GM23338 (cell line): ENCODE results near the gene TCEAL3. TPM values are rescaled to one million over a fixed set of nuclear protein-coding genes. Genes with fewer than 3 reads are reported as not detected.

Experiments
- ATAC-seq: fragments of 200-7000 bp; cut with Tn5 transposase; 3 replicates; pipeline ENCODE4 v1.9.1; 2020
- DNase-seq: peaks from one replicate; pipeline ENCODE4 v3.0.0-alpha.2; 2015; ENCODE audit warnings: low spot score
- H2AFZ ChIP-seq: fragments of 200-600 bp; sonication (generic); 2 replicates; pipeline ENCODE4 v1.8.0; 2016; ENCODE audit warnings: antibody characterized with exemption, mild to moderate bottlenecking, moderate library complexity
- H3F3A ChIP-seq: fragments of 200-600 bp; sonication (generic); replicated peaks from 2 replicates; pipeline ENCODE4 v1.8.0; 2017; ENCODE audit warnings: antibody characterized with exemption, mixed run types, low read depth
- H3K27ac ChIP-seq: fragments of 200-600 bp; sonication (generic); 2 replicates; pipeline ENCODE4 v1.6.1; 2016; ENCODE audit warnings: low read depth
- H3K27me3 ChIP-seq: fragments of 200-600 bp; sonication (generic); 2 replicates; pipeline ENCODE4 v1.8.0; 2016; ENCODE audit warnings: mild to moderate bottlenecking, mixed run types, moderate library complexity; ENCODE audit not compliant: insufficient read depth
- H3K36me3 ChIP-seq: fragments of 200-600 bp; sonication (generic); 2 replicates; pipeline ENCODE4 v1.8.0; 2016; ENCODE audit warnings: mild to moderate bottlenecking; ENCODE audit not compliant: insufficient read depth
- H3K4me1 ChIP-seq: fragments of 200-600 bp; sonication (generic); 2 replicates; pipeline ENCODE4 v1.8.0; 2016; ENCODE audit warnings: mild to moderate bottlenecking, moderate library complexity; ENCODE audit not compliant: insufficient read depth
- H3K4me2 ChIP-seq: fragments of 200-600 bp; sonication (generic); 2 replicates; pipeline ENCODE4 v1.7.1; 2017; ENCODE audit warnings: mixed run types
- H3K4me3 ChIP-seq: fragments of 200-600 bp; sonication (generic); 2 replicates; pipeline ENCODE4 v1.6.1; 2016; ENCODE audit warnings: mixed run types
- H3K79me2 ChIP-seq: fragments of 200-600 bp; sonication (generic); replicated peaks from 2 replicates; pipeline ENCODE4 v1.8.0; 2017; ENCODE audit warnings: mild to moderate bottlenecking; ENCODE audit not compliant: insufficient read depth
- H3K9me2 ChIP-seq: fragments of 200-600 bp; sonication (generic); 2 replicates; pipeline ENCODE4 v1.8.0; 2017; ENCODE audit not compliant: insufficient read depth
- H4K20me1 ChIP-seq: fragments of 200-600 bp; sonication (generic); replicated peaks from 2 replicates; pipeline ENCODE4 v1.8.0; 2017; ENCODE audit warnings: mild to moderate bottlenecking; ENCODE audit not compliant: insufficient read depth
- H3K27ac Mint-ChIP-seq: 2 replicates; pipeline ENCODE4 v1.8.0; 2020; ENCODE audit warnings: inconsistent platforms, mild to moderate bottlenecking, moderate library complexity, mixed read lengths
- H3K27me3 Mint-ChIP-seq: 3 replicates; pipeline ENCODE4 v1.8.0; 2022; ENCODE audit warnings: low read depth, mild to moderate bottlenecking, moderate library complexity, mixed read lengths, inconsistent platforms; ENCODE audit not compliant: insufficient read depth, poor library complexity
- H3K36me3 Mint-ChIP-seq: 3 replicates; pipeline ENCODE4 v1.8.0; 2021; ENCODE audit warnings: low read depth, mild to moderate bottlenecking, inconsistent platforms, moderate library complexity, mixed read lengths
- H3K4me1 Mint-ChIP-seq: 3 replicates; pipeline ENCODE4 v1.8.0; 2020; ENCODE audit warnings: mild to moderate bottlenecking, inconsistent platforms, mixed read lengths
- H3K4me3 Mint-ChIP-seq: 3 replicates; pipeline ENCODE4 v1.8.0; 2021; ENCODE audit warnings: moderate library complexity, mild to moderate bottlenecking, inconsistent platforms, mixed read lengths
- H3K9me3 Mint-ChIP-seq: 3 replicates; pipeline ENCODE4 v1.8.0; 2020; ENCODE audit warnings: moderate library complexity, mild to moderate bottlenecking, inconsistent platforms, mixed read lengths
- EZH2 ChIP-seq: fragments of 200-600 bp; sonication (generic); IDR thresholded peaks from one replicate; pipeline ENCODE4 v1.8.0; 2017; ENCODE audit warnings: antibody characterized with exemption, mild to moderate bottlenecking, low read depth; ENCODE audit not compliant: unreplicated experiment
- EZH2phosphoT487 ChIP-seq: fragments of 200-600 bp; sonication (generic); IDR thresholded peaks from one replicate; pipeline ENCODE4 v1.8.1; 2018; ENCODE audit warnings: antibody characterized with exemption; ENCODE audit not compliant: unreplicated experiment
- JUNB ChIP-seq: IDR thresholded peaks from one replicate; pipeline ENCODE4 v1.6.1; 2016; ENCODE audit warnings: antibody characterized with exemption; ENCODE audit not compliant: unreplicated experiment
- NANOG ChIP-seq: IDR thresholded peaks from 2 replicates; pipeline ENCODE4 v1.6.1; 2016; ENCODE audit warnings: antibody characterized with exemption, borderline replicate concordance
- POLR2AphosphoS5 ChIP-seq: IDR thresholded peaks from 2 replicates; pipeline ENCODE4 v1.6.1; 2016; ENCODE audit warnings: antibody characterized with exemption, low read depth
- STAT1 ChIP-seq: IDR thresholded peaks from one replicate; pipeline ENCODE4 v1.6.1; 2016; ENCODE audit warnings: antibody characterized with exemption; ENCODE audit not compliant: unreplicated experiment
- ZNF114 ChIP-seq: fragments of 250-450 bp; sonication (Bioruptor Pico); IDR thresholded peaks from 2 replicates; pipeline ENCODE4 v1.5.0; 2020; ENCODE audit warnings: mild to moderate bottlenecking, moderate library complexity
- ZNF331 ChIP-seq: fragments of 250-450 bp; sonication (Bioruptor Pico); IDR thresholded peaks from 2 replicates; pipeline ENCODE4 v1.5.0; 2020; ENCODE audit warnings: low read depth, mild to moderate bottlenecking, moderate library complexity
- polyA plus RNA-seq: library from polyadenylated mRNA; unstranded; fragments of >200 nt; fragmentation: Nextera tagmentation; extraction: Ambion mirVana; gene quantifications from 2 replicates; pipeline ENCODE4 v1.2.1, GENCODE V29; 2016
- total RNA-seq: library from RNA; depleted of rRNA; stranded (reverse); fragments of >200 nt; shearing (Covaris generic); gene quantifications from 2 replicates; pipeline ENCODE4 v1.2.3, GENCODE V29; 2014
- TF ChIP-seq, protein P1 (sequence below): IDR thresholded peaks from one replicate; pipeline ENCODE4 v1.6.1; 2018; ENCODE audit warnings: antibody characterized with exemption; ENCODE audit not compliant: unreplicated experiment
- TF ChIP-seq, protein P2 (sequence below), 2 experiments: fragments of 200-600 bp in 1 of 2; sonication (generic) in 1 of 2; conservative IDR thresholded peaks; 2 replicates each; pipeline versions ENCODE4 v1.5.1 to v1.6.1; 2016 to 2017; ENCODE audit warnings: antibody characterized with exemption in 2 of 2, low read depth in 2 of 2, mild to moderate bottlenecking in 2 of 2, moderate library complexity in 1 of 2
- TF ChIP-seq, protein P3 (sequence below): fragments of 250-450 bp; sonication (Bioruptor Pico); IDR thresholded peaks from 2 replicates; pipeline ENCODE4 v1.5.0; 2020; ENCODE audit warnings: mild to moderate bottlenecking, moderate library complexity

TCEAL3 gene
- total and polyA plus RNA-seq, 2 experiments from 2014 or later, result 5.2 to 31.1 TPM

DNA sequence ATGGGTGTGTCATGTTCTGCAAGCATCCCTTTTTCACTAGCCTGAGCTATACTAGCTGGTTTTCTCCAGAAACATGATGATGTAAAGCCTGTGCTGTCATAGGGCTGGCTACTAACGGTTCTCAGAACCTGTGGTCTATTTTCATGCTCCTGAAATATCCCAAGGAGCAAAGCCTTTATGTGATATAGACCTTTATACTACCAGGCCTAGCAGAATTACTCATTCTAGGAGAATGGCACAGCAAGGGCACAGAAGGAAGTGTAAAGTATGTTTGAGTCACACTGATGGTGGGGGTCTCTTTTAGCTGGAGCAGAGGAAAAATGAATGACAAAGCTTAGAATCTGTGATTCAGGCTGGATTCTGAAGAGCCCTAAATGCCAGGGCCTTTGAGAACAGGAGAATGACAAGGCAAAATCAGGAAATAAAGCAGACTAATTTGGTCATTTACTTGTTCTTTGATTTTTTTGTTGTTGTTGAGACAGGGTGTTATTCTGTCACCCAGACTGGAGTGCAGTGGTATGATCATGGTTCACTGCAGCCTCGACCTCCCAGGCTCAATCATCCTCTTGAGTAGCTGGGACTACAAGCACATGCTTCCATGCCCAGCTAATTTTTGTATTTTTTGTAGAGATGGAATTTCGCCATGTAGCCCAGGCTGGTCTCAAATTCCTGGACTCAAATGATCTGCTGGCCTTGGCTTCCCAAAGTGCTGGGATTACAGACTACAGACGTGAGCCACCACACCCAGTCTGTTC, 32.8 kb downstream of the TCEAL3 start (continued):
- TF ChIP-seq, protein P1, sequence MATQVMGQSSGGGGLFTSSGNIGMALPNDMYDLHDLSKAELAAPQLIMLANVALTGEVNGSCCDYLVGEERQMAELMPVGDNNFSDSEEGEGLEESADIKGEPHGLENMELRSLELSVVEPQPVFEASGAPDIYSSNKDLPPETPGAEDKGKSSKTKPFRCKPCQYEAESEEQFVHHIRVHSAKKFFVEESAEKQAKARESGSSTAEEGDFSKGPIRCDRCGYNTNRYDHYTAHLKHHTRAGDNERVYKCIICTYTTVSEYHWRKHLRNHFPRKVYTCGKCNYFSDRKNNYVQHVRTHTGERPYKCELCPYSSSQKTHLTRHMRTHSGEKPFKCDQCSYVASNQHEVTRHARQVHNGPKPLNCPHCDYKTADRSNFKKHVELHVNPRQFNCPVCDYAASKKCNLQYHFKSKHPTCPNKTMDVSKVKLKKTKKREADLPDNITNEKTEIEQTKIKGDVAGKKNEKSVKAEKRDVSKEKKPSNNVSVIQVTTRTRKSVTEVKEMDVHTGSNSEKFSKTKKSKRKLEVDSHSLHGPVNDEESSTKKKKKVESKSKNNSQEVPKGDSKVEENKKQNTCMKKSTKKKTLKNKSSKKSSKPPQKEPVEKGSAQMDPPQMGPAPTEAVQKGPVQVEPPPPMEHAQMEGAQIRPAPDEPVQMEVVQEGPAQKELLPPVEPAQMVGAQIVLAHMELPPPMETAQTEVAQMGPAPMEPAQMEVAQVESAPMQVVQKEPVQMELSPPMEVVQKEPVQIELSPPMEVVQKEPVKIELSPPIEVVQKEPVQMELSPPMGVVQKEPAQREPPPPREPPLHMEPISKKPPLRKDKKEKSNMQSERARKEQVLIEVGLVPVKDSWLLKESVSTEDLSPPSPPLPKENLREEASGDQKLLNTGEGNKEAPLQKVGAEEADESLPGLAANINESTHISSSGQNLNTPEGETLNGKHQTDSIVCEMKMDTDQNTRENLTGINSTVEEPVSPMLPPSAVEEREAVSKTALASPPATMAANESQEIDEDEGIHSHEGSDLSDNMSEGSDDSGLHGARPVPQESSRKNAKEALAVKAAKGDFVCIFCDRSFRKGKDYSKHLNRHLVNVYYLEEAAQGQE, result no peak
- TF ChIP-seq ZNF331 (no peak), EZH2 (no peak), JUNB (no peak)

DNA sequence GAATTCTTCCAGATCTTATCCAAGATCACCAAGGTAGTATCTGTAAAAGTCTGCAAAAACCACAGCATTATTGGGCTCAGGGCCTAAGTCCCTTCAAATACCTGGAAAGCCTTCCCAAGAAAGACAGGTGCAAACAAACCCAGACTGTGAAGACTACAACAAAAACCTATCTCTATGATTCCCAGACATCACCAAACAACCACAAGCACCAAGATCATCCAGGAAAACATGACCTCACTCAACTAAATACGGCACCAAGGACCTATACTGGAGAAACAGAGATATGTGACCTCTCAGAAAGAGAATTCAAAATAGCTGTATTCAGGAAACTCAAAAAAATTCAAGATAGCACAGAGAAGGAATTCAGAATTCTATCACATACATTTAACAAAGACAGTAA, 36.4 kb downstream of the TCEAL3 start:
- Histone ChIP-seq H3K27me3 (no peaks in the 10 kb centered on the region), H3K36me3 (no peaks in the 10 kb centered on the region), H3K4me1 (no peaks in the 10 kb centered on the region; the same call in 1 of the 2 replicates), H3F3A (no peaks in the 10 kb centered on the region), H3K79me2 (no peaks in the 10 kb centered on the region), H3K27ac (no peak overlapping the region), H3K4me2 (no peak overlapping the region), H4K20me1 (no peaks in the 10 kb centered on the region), H3K9me2 (no peaks in the 10 kb centered on the region), H2AFZ (no peak overlapping the region), H3K4me3 (no peak overlapping the region)
- no peak for ATAC-seq
- no peaks in the 10 kb centered on the region for H3K27me3 Mint-ChIP-seq
- no peaks in the 10 kb centered on the region; the same call in 2 of the 3 replicates for H3K4me1 Mint-ChIP-seq
- no peak overlapping the region for H3K4me3 Mint-ChIP-seq
- H3K36me3 Mint-ChIP-seq, result no peaks in the 10 kb centered on the region
- H3K9me3 Mint-ChIP-seq, result no peaks in the 10 kb centered on the region; the same call in 2 of the 3 replicates
- no peak for DNase-seq
- no peak overlapping the region for H3K27ac Mint-ChIP-seq
- TF ChIP-seq, protein P2, sequence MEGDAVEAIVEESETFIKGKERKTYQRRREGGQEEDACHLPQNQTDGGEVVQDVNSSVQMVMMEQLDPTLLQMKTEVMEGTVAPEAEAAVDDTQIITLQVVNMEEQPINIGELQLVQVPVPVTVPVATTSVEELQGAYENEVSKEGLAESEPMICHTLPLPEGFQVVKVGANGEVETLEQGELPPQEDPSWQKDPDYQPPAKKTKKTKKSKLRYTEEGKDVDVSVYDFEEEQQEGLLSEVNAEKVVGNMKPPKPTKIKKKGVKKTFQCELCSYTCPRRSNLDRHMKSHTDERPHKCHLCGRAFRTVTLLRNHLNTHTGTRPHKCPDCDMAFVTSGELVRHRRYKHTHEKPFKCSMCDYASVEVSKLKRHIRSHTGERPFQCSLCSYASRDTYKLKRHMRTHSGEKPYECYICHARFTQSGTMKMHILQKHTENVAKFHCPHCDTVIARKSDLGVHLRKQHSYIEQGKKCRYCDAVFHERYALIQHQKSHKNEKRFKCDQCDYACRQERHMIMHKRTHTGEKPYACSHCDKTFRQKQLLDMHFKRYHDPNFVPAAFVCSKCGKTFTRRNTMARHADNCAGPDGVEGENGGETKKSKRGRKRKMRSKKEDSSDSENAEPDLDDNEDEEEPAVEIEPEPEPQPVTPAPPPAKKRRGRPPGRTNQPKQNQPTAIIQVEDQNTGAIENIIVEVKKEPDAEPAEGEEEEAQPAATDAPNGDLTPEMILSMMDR (conservative IDR thresholded peaks at IDR 0.05; ENCODE audit: low read depth in 2 of 2), result no peak
- no peak for TF ChIP-seq ZNF331
- no peak for TF ChIP-seq POLR2AphosphoS5
- no peak for TF ChIP-seq JUNB
- TF ChIP-seq, protein P3, sequence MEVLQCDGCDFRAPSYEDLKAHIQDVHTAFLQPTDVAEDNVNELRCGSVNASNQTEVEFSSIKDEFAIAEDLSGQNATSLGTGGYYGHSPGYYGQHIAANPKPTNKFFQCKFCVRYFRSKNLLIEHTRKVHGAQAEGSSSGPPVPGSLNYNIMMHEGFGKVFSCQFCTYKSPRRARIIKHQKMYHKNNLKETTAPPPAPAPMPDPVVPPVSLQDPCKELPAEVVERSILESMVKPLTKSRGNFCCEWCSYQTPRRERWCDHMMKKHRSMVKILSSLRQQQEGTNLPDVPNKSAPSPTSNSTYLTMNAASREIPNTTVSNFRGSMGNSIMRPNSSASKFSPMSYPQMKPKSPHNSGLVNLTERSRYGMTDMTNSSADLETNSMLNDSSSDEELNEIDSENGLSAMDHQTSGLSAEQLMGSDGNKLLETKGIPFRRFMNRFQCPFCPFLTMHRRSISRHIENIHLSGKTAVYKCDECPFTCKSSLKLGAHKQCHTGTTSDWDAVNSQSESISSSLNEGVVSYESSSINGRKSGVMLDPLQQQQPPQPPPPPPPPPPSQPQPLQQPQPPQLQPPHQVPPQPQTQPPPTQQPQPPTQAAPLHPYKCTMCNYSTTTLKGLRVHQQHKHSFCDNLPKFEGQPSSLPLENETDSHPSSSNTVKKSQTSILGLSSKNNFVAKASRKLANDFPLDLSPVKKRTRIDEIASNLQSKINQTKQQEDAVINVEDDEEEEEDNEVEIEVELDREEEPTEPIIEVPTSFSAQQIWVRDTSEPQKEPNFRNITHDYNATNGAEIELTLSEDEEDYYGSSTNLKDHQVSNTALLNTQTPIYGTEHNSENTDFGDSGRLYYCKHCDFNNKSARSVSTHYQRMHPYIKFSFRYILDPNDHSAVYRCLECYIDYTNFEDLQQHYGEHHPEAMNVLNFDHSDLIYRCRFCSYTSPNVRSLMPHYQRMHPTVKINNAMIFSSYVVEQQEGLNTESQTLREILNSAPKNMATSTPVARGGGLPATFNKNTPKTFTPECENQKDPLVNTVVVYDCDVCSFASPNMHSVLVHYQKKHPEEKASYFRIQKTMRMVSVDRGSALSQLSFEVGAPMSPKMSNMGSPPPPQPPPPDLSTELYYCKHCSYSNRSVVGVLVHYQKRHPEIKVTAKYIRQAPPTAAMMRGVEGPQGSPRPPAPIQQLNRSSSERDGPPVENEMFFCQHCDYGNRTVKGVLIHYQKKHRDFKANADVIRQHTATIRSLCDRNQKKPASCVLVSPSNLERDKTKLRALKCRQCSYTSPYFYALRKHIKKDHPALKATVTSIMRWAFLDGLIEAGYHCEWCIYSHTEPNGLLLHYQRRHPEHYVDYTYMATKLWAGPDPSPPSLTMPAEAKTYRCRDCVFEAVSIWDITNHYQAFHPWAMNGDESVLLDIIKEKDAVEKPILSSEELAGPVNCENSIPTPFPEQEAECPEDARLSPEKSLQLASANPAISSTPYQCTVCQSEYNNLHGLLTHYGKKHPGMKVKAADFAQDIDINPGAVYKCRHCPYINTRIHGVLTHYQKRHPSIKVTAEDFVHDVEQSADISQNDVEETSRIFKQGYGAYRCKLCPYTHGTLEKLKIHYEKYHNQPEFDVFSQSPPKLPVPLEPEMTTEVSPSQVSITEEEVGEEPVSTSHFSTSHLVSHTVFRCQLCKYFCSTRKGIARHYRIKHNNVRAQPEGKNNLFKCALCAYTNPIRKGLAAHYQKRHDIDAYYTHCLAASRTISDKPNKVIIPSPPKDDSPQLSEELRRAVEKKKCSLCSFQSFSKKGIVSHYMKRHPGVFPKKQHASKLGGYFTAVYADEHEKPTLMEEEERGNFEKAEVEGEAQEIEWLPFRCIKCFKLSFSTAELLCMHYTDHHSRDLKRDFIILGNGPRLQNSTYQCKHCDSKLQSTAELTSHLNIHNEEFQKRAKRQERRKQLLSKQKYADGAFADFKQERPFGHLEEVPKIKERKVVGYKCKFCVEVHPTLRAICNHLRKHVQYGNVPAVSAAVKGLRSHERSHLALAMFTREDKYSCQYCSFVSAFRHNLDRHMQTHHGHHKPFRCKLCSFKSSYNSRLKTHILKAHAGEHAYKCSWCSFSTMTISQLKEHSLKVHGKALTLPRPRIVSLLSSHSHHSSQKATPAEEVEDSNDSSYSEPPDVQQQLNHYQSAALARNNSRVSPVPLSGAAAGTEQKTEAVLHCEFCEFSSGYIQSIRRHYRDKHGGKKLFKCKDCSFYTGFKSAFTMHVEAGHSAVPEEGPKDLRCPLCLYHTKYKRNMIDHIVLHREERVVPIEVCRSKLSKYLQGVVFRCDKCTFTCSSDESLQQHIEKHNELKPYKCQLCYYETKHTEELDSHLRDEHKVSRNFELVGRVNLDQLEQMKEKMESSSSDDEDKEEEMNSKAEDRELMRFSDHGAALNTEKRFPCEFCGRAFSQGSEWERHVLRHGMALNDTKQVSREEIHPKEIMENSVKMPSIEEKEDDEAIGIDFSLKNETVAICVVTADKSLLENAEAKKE, result no peak
- TF ChIP-seq EZH2, result no peak
- no peak for TF ChIP-seq EZH2phosphoT487
- no peak for TF ChIP-seq STAT1
- no peak for TF ChIP-seq NANOG
- TF ChIP-seq ZNF114, result no peak
